Prostate gland (tissue), 2 donors: Measurements from ENCODE around the gene LRRC23.

Experiments
- CTCF ChIP-seq, 4 experiments: fragments of 200-600 bp in 2 of 4; fragments of 450-650 bp in 2 of 4; sonication (generic) in 2 of 4; IDR thresholded peaks; 1 replicate in 3 of 4; 2 replicates in 1 of 4; pipeline ENCODE4 v1.5.1; 2016 to 2019; ENCODE audit warnings: antibody characterized with exemption in 4 of 4, mild to moderate bottlenecking in 2 of 4, moderate library complexity in 2 of 4
- POLR2A ChIP-seq: fragments of 450-650 bp; IDR thresholded peaks from one replicate; pipeline ENCODE4 v1.6.1; 2016; ENCODE audit warnings: antibody characterized with exemption, mild to moderate bottlenecking
- POLR2AphosphoS5 ChIP-seq: sonication (generic); formaldehyde crosslinking; IDR thresholded peaks from one replicate; pipeline ENCODE4 v1.6.1; 2017; ENCODE audit warnings: antibody characterized with exemption

GRCh38 chr12:6863586-6864321 is 40.9 kb upstream of the LRRC23 start:
- no peak for TF ChIP-seq CTCF (IDR thresholded peaks at IDR 0.05)
- no peak for TF ChIP-seq POLR2A
- no peak for TF ChIP-seq POLR2AphosphoS5
